ENCODE measurements around the gene PYGM.

The PYGM gene

DNA sequence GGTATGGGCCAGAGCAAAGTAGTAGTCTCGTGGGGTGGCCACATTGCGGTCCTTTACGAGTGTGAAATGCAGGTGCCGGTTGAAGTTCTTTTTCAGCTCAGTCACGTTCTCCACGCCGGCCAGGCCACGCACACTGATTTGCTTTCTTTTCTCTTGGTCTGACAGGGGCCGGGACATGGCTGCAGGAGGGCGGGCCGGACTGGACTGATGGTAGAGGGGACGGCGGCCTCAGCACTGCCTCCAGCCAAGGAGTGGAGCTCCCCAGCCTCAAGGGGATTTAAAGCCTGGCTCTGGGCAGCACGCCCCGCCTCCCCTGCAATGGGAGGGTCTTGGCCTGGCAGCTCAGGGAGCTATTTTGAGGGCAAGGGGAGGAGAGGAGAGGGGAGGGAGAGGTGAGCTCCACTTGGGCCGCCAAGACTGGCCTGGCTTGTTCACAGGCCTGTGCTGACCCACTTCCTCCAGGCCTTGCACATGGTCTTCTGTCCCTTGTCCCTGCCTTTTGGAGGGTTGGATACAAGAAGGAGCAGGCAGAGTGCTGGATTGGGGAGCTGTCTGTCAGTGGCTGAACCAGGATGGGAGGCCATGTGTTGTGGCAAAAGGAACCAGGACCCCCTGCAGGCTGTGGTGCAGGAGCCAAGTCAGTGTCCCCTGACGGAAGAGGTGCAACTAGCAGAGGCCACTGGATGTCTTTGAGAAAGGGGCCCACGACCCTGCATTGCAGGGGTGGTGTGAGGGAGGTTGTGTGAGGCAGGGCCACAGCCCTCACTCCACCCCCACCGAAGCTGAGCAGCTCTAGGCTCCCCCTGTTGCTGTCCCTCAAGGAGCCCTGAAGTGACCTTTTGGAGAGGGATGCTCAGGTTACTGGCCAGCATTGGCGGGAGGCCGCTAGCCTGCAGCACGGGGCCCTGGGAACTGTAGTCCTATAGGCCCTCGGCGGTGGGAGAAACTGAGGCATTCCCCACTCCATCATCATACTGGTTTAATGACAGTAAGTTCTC, at the start of gene PYGM:
Gene PYGM (minus strand): TSS at position 253 of the 998 bp plus-strand sequence. CDS start 76 bp downstream, at position 177.
- Mint-ChIP-seq H3K9me3 (no peaks in the 10 kb centered on the region), H3K4me1 (peaks cover 56% of the 10 kb centered on the region), H3K27ac (peak within 1 kb of the TSS; percentile 97), H3K36me3 (peaks cover 63% of the 10 kb centered on the region), H3K4me3 (no peak within 1 kb of the TSS)
- ATAC-seq (peak; percentile 3), DNase-seq (ENCODE audit: low spot score in 2 of 2) (no peak)

- Mint-ChIP-seq H3K36me3 (peaks cover 26% of the 10 kb centered on the region), H3K4me1 (peaks cover 46% of the 10 kb centered on the region), H3K9me3 (no peaks in the 10 kb centered on the region), H3K27ac (no peak overlapping the region), H3K4me3 (no peak overlapping the region)
- no peak for DNase-seq (ENCODE audit: low spot score in 2 of 2)
- ATAC-seq: no peak
Observed at GRCh38 chr11:64805481-64805880, 45.7 kb upstream of the PYGM start.

DNA sequence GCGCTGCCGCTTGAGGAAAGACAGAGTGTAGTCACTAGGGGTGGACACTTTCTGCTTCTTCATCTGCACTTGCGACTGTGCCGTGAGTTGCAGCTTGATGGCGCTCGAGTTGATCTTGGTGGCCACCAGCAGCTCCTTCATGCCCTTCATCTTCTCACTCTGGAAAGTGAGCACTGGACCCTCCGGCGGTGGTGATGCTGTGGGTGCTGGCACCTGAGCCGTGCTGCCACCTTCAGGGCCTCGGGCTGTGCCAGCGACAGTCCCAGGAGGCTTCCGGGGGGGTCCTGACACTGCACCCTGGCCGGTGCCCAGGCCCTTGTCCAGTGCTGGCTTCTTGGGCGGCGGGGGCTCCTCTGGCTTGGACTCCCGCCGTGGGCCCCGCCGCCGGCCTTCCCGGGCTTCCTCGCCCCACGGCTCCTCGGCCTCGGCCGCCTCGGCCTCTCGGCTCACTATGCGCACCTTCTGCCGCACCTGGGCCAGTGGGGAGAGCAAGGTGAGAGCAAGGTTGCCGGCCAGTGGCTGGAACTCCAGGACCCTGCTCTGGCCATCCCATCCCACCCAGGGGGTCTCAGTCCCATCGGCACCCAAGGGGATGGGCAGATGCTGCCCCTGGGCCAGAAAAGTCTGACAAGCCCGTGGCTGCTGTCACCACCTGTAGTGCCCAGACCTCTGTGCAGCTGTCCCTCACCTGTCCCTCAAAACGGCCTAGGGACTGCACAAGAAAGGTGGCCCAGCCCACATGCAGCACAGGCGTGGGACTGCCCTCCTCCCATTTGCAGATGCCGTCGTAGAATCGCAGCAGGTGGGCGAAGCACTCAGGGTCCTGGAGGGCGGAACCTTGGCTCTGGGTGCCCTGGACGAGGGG, 44.8 kb upstream of the PYGM start:
- peaks cover 38% of the 10 kb centered on the region for H3K4me1 Mint-ChIP-seq
- H3K9me3 Mint-ChIP-seq: no peaks in the 10 kb centered on the region
- peak overlapping the region; percentile 85 for H3K4me3 Mint-ChIP-seq
- peaks cover 30% of the 10 kb centered on the region for H3K36me3 Mint-ChIP-seq
- ATAC-seq (no peak), DNase-seq (ENCODE audit: low spot score in 2 of 2) (no peak)
- no peak overlapping the region for H3K27ac Mint-ChIP-seq

DNA sequence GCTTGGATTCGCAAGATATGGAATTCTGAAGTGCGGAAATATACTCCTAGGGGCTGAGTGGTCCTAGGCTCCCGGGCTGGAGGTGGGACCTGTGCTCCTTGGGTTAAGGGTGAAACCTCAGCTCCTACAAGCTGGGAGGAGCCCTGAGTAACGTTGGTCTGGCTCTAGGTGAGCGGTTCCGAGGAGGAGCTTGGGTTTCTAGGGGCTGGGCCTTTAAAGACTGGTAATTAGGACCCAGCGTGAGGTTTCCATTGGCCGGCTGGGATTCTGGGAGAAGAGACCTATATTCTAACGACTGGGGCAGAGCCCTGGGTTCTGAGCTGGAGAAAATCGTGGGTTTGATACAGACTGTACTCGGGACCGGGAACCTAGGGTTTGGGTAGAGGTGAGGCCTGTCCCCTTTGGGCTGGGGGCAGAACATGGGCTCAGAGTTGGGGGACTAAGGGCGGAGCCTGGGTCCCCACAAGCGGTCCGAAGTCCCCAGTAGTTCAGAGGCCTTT, 44.1 kb upstream of the PYGM start:
- H3K9me3 Mint-ChIP-seq: no peaks in the 10 kb centered on the region
- H3K4me1 Mint-ChIP-seq: peaks cover 34% of the 10 kb centered on the region
- ATAC-seq (no peak), DNase-seq (ENCODE audit: low spot score in 2 of 2) (no peak)
- H3K27ac Mint-ChIP-seq: peak overlapping the region; percentile 93
- H3K4me3 Mint-ChIP-seq: peak overlapping the region; percentile 85
- peaks cover 30% of the 10 kb centered on the region for H3K36me3 Mint-ChIP-seq

DNA sequence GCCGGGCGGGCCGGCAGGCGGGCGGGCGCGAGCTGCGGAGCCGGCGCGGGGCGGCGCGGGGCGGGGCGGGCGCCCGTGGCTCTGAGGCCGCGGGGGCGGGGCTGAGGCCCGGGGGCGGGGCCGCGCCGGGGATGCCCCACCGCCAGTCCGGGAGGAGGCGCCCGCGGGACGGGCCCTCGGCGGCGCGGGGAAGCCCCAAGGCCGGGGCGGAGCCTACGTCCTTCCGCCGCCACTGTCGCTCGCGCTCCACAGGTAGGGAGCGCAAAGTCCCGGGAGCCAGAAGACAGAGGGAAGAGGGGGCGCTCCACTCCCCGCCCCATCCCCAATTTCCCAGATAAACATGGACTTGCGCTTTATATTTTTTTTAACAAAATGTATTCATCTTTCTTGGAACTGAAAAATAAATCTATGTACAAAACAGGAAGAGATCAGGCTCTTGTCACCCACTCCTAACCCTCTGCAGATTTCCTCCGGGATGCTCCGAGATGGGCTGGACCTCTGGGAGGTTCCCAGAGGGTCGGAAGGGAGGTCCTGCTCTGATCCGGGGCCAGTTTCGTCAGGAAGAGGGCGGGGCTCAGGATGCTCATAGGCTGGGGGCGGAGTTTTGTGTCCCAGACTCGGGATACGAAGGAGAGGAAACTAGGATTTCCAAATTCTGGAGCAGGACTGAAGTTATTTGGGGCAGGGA, 43.5 kb upstream of the PYGM start, which contains the start of gene MAP4K2:
Gene MAP4K2 (minus strand): TSS at position 57 of the 688 bp plus-strand sequence. CDS start 65 bp downstream, outside the sequence.
- ATAC-seq: peak; percentile 90
- Mint-ChIP-seq H3K27ac (peak within 1 kb of the TSS; percentile 93), H3K4me1 (peaks cover 38% of the 10 kb centered on the region), H3K9me3 (no peaks in the 10 kb centered on the region), H3K4me3 (peak within 1 kb of the TSS; percentile 85), H3K36me3 (peaks cover 30% of the 10 kb centered on the region)
- peak; percentile 85 to 88 for DNase-seq (ENCODE audit: low spot score in 2 of 2)

DNA sequence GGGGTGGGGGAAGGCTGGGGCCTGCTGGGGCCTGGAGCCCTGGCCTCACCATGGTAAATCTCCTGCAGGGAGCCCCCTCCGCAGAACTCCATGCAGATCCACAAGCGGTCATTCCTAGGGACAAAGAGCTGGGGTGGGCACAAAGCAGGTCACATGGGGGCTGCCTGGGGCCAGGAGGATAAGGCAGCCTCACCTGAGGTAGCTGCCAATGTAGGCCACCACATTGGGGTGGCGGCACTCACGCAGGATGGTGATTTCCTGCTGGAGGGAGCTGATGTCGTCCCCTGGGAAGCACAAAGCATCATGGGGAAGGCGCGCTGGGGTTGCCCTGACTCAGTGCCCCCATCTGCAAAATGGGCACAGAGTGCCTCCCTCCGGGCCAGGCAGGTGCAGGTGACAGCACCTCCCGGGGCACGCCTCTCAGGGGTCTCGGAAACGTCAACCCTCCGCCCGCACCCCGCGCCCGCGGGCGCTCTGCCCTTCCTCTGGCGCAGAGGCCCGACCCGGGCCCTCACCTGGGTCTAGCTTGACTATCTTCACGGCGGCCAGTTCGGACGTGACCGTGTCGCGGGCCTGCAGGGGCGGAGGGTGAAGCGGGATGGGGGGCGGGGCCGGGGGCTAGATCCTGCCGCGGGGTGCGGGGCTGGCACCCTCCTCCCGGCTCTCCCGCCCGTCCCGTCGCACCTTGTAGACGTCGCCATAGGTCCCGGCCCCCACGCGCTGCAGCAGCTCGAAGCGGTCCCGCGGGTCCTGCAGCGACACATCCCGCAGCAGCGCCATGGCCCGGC, 42.8 kb upstream of the PYGM start:
- Mint-ChIP-seq H3K9me3 (no peaks in the 10 kb centered on the region), H3K4me1 (peaks cover 33% of the 10 kb centered on the region), H3K36me3 (peaks cover 37% of the 10 kb centered on the region), H3K27ac (peak overlapping the region; percentile 81), H3K4me3 (peak overlapping the region; percentile 85)
- DNase-seq (ENCODE audit: low spot score in 2 of 2): peak in 1 of 2 donors; percentile 50
- ATAC-seq: peak; percentile 11

DNA sequence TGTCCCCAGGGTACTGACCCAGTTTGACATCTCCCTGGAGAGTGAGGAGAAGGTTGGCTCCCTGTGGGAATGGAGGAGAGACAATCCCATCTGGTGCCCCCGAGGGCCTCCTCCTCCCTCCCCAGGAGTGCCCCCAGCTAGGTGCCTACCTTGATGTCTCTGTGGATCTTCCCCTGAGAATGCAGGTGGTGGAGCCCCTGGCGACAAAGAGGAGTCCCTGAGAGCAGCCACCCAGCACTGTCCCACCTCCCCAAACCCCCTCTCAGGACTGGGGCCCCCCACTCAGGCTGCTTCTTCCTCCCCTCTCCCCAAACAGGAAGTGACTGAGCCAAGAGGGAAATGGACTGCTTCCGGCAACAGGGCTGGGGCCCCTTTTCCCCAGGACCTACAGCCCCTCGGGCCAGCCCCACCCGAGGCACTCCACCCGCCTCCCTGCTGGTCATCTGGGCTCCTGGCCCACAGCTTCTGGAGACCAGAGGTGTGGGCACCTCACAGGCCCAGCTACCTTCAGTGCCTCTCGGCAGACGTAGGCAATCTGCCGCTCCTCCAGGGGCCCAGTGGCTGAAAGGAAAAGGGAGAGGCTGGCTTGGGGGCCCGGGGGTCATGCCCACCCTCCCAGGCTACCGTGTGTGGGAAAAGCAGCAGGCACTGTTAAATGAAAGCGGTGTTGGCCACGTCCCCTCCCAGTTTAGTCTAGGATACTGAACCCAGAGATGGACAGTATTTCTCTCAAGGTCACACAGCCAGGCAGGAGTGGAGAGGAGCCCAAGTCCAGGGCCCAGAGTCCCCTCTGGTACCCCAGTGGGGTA, 42.0 kb upstream of the PYGM start:
- Mint-ChIP-seq H3K4me3 (peak overlapping the region; percentile 85), H3K36me3 (peaks cover 44% of the 10 kb centered on the region), H3K4me1 (peaks cover 30% of the 10 kb centered on the region), H3K27ac (peak overlapping the region; percentile 81), H3K9me3 (no peaks in the 10 kb centered on the region)
- peak in 1 of 2 donors; percentile 52 for DNase-seq (ENCODE audit: low spot score in 2 of 2)
- no peak for ATAC-seq

- Mint-ChIP-seq H3K9me3 (no peaks in the 10 kb centered on the region), H3K4me1 (peaks cover 30% of the 10 kb centered on the region), H3K4me3 (peak overlapping the region; percentile 85), H3K27ac (peak overlapping the region; percentile 81), H3K36me3 (peaks cover 46% of the 10 kb centered on the region)
- ATAC-seq (no peak), DNase-seq (ENCODE audit: low spot score in 2 of 2) (peak in 1 of 2 donors; percentile 50)
Observed at GRCh38 chr11:64801158-64801464, 41.3 kb upstream of the PYGM start.

GRCh38 chr11:64800303-64801157, 40.8 kb upstream of the PYGM start:
- Mint-ChIP-seq H3K9me3 (no peaks in the 10 kb centered on the region), H3K27ac (peak overlapping the region; percentile 81), H3K36me3 (peaks cover 46% of the 10 kb centered on the region), H3K4me1 (peaks cover 25% of the 10 kb centered on the region), H3K4me3 (peak overlapping the region; percentile 85)
- ATAC-seq: no peak
- DNase-seq (ENCODE audit: low spot score in 2 of 2): peak in 1 of 2 donors; percentile 48

GRCh38 chr11:64799623-64800302, 40.0 kb upstream of the PYGM start:
- peaks cover 25% of the 10 kb centered on the region for H3K4me1 Mint-ChIP-seq
- no peak overlapping the region for H3K4me3 Mint-ChIP-seq
- DNase-seq (ENCODE audit: low spot score in 2 of 2) (no peak), ATAC-seq (no peak)
- peak overlapping the region; percentile 35 for H3K27ac Mint-ChIP-seq
- H3K9me3 Mint-ChIP-seq: no peaks in the 10 kb centered on the region
- H3K36me3 Mint-ChIP-seq: peaks cover 47% of the 10 kb centered on the region

DNA sequence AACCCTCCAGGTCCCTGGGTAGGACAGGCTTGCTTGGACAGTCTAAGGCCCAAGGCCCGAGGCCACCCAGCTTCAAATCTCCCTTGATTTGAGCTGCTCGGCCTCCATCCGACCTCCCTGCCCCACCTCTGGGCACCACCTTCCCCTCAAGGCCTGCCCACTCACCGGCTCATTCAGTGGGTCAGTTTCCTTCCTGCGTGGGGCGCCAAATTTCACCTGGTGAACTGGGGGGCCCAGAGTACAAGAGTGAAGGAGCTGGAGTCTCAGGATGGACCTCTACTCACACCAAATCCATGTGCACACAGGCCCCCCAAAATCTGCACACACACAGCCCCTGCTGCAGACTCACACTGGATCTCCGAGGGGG, 39.5 kb upstream of the PYGM start:
- peaks cover 31% of the 10 kb centered on the region for H3K4me1 Mint-ChIP-seq
- H3K9me3 Mint-ChIP-seq: no peaks in the 10 kb centered on the region
- no peak overlapping the region for H3K4me3 Mint-ChIP-seq
- H3K27ac Mint-ChIP-seq: peak overlapping the region; percentile 35
- H3K36me3 Mint-ChIP-seq: peaks cover 52% of the 10 kb centered on the region
- ATAC-seq (no peak), DNase-seq (ENCODE audit: low spot score in 2 of 2) (no peak)

- peaks cover 50% of the 10 kb centered on the region for H3K36me3 Mint-ChIP-seq
- no peak overlapping the region for H3K27ac Mint-ChIP-seq
- ATAC-seq (no peak), DNase-seq (ENCODE audit: low spot score in 2 of 2) (no peak)
- no peaks in the 10 kb centered on the region for H3K9me3 Mint-ChIP-seq
- peaks cover 31% of the 10 kb centered on the region for H3K4me1 Mint-ChIP-seq
- H3K4me3 Mint-ChIP-seq: no peak overlapping the region
Observed at GRCh38 chr11:64796757-64797541, 37.2 kb upstream of the PYGM start.
